ENCODE results near the gene RPS5.
"Not testable (repeated sequence)": the region's sequence is repeated elsewhere in the genome, so short reads cannot be mapped to it uniquely, and the experiment has no call there.

The RPS5 gene

GRCh38 chr19:58385891-58386575, 1.0 kb upstream of the RPS5 start:
- no peak for DNase-seq

DNA sequence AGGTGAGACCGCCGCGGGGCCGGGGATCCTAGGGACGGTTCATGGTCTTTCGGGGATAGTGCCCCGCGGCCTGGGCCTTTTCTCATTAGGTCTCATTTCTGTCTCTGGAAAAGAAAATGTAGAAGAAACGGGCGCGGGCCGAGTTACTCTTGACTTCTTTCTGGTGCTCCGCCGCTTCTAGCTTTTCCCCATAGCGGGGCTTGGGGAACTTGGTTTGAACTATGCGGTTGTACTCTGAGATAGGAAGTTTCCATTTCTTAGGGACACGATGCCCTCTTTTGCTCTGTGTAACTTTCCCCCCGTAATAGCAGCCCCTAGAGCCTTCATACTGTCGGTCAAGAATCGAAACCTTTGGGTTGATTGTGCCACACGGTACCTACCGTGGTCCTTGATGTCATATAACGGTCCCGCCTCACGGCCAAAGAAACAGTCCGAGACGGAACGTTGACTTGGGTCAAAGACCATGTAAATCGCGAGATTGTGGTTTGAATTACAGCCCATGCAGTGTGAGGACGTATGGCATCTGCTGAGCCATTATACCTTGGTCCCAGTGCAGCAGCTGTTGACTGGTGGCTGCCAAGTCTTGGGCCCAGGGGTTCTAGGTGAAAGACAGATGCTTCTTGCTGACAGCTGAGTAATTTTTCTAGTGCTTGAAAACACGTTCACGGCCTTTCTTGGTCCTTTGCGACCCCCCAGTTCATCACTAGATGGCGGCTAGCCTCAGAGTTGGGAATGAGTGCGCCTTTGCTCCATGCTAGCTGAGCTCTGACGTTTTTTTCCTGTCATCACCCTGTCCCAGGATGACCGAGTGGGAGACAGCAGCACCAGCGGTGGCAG, 487 bp downstream of the RPS5 start:
- no peak for DNase-seq

DNA sequence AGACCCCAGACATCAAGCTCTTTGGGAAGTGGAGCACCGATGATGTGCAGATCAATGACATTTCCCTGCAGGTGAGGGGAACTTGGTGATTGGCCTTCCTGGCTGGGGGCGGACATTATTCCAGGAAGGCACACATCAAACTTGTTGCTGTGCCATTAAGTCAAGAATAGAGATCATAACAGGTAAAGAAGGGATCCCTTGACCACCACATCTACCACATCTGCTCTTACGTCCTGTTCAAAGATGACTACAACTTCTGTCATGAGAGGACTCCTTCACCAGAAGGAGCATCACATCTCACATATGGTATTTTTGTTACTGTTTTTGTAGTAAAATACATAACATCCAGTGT, 1.1 kb downstream of the RPS5 start:
- DNase-seq = no peak

- no peak for DNase-seq
These were observed 6.1 kb downstream of the RPS5 start for GRCh38 chr19:58392945-58393724.

DNA sequence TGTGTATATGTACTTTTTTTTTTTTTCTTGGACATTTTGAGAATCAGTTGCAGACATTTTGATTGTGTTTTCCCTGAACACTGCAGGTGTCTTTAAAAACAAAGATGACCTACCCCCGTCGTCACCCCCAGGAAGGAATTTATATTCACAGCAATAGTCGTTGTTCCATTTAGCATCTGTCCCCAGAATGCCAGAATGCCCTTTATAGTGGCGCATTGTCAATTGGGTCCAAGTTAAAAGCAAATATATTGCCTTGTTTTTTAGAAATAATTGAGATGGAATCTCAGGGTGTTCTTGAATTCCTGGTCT, 6.6 kb downstream of the RPS5 start:
- no peak for DNase-seq

DNA sequence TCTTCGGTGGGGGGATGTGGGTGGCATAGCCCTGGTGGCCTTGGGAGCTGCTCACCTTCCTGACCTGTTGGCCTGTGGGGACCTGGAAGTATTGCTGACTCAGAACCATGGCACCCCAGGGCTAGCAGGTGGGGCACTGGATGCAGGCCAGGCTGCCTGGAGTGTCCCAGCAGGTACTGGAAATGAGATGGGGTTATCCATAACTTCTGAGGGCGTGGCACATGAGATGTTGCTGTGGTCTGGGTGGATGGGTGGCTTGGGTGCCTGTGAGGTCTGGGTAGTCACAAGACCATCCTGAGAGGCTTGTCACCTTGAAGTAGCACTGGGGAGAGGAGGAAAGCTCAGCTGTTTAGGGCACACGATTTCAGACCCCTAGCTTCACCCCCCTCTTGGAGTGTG, 7.8 kb downstream of the RPS5 start:
- DNase-seq = no peak

DNA sequence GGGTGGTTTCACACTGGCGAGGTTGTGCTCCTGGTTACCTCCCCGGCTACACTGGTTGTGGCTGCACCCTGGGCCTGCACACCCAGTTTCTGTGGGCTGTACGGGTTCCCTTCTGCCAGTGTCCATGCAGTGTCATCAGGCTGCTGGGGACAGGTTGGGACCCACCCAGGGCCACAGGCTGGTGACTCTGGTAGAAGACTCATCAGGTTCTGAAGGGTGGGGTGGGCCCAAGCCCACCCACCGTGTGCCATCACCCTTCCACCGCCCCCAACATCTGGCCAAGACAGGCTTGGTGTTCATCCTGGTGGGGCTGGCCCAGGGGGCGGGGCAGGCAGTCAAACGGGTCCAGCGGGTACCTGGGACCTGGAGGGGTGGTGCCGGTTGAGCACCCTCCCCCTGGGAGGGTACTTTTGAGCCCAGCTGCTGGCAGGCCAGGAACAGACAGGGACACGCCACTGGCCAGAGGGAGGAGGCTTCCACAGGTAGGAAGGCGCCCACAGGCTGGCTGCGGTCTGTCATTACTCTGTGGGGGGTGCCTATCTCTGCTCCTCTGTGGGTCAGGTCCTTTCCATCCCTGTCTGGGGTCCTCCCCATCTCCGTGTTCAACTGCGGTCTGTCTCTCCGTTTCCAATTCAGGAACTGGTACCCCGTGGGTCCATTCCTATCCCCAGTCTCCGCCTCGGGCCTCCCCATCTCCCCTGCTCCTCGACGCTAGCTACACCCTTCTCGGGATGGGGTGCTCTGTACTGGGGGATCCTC, 8.3 kb downstream of the RPS5 start, which contains the start of gene RNF225:
Gene RNF225, plus strand, starts transcription at position 437 of the 759 bp plus-strand sequence. CDS start 434 bp downstream, outside the sequence.
- DNase-seq = no peak

- DNase-seq = peak; percentile 38
These were observed 9.0 kb downstream of the RPS5 start for GRCh38 chr19:58395979-58396627.

DNA sequence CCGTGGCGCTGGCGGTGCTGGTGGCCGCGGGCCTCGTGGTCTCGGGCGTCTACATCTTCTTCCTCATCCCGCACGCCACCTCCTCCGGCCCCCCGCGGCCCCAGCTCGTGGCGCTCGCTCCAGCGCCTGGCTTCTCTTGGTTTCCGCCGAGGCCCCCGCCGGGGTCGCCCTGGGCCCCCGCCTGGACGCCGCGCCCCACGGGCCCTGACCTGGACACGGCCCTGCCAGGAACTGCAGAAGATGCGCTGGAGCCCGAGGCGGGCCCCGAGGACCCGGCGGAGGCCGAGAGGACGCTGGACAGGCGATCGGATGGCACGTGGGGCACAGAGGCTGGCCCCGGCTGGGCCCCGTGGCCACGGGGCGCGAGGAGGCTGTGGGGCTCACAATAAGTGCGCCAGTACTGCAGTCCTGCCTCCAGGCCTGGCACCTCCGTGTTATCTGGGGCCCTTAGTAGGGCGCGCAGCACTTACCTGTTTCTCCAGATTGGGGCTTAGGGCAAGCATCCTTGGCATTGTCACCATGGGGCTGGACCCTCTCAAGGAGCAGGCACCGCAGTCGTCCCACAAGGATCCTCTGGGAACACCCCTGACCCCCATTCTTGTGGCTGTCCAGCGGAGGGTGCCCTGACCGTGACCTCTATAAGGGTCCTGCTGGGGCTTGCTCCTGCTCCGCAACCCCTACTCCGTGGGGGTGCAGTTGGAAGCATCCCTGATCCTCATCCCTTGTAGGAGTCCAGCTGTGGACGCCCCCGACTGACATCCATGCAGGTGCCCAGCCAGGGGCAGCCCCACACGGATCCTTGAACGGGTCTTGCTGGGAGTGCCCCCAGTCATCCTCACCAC, 9.8 kb downstream of the RPS5 start:
- peak; percentile 52 for DNase-seq

DNA sequence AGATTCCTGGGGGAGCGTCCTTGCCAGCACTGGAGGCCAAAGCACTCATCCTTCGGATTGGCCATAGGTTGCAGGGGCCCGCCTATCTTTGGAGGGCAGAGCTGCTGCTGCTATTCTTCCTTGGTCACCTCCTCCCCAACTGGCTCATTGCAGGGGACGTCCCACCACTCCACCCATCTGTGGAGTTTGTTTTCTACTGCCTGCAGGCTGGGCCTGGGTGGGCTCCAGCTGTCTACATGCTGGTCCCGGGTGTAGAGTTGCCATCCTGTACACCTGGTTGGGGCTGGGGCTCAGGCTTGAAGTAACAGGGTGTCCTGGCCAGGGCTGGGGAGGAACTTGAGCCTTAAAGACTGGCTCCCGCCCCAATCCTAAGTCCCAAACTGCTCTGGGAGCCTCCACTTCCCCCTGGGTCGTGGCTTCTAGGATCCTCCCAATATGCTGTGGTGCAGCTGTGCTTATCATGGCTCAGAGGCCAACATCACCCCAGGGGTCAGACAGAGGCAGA, 10.5 kb downstream of the RPS5 start:
- no peak for DNase-seq

DNA sequence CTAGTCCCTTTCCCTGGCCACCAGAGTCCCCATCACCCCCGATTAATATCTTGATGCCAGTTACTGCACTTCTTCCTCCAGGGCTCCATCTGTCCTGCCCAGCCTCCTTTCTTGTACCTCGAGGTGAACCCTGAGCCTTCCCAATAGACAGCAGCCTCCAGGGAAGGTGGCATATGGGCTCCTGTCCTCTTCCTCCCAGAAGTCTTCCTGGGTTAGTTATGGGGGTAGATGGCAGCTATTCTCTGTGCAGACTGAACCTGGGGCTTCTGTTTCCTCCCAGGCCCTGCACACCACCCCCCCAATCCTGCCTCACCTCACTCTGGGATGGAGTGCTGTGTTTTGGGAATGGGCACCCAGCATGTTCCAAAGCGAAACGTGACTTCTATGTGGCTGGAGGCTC, 11.0 kb downstream of the RPS5 start:
- DNase-seq = no peak

- DNase-seq = no peak
These were observed 11.5 kb downstream of the RPS5 start for GRCh38 chr19:58398545-58398944.

DNA sequence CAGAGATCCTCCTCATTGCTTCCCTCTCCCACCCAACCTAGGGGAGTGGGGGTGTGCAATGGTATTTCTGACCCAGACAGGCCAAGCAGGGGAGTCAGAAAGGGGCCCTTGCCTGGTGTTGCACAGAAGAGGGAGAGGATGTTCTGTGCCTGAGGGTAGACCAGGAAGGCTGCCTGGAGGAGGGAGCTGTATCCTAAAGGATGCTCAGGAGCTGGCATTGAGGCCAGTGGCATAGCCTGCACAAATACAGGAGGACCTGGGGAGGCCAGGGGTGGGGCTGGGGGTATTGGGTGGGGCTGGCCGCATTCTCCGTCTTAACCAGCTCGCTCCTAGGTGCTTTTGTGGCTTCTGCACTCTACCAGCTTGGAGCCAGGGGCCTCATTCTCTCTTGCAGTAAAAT, 12.8 kb downstream of the RPS5 start:
- DNase-seq = no peak

GRCh38 chr19:58400316-58400915, 13.3 kb downstream of the RPS5 start:
- no peak for DNase-seq

- peak; percentile 98 for DNase-seq
These were observed 14.1 kb downstream of the RPS5 start for GRCh38 chr19:58400916-58401839.

DNA sequence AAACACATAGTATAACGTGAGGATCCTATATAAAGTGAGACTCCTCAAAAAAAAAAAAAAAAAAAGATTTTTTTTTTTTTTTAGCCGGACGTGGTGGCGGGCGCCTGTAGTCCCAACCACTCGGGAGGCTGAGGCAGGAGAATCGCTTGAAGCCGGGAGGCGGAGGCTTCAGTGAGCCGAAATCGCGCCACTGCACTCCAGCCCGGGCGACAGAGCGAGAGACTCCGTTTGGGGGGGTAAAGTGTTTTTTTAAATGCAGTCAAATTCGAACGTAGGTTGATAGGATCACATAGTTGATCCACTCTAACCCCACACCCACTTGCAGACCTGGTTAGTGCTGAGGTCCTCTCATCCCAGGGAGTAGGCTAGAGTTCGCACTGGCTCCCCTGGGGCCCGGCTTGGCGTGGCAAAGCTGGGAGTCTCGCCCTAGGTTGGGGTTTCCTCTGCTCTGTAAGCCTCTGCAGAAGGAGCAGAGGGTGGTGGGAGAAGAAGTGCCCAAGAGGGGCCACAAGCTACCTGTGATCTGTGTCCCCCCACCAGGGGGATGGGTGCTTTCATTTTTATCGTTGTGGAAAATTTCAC, 14.9 kb downstream of the RPS5 start:
- no peak for DNase-seq

DNA sequence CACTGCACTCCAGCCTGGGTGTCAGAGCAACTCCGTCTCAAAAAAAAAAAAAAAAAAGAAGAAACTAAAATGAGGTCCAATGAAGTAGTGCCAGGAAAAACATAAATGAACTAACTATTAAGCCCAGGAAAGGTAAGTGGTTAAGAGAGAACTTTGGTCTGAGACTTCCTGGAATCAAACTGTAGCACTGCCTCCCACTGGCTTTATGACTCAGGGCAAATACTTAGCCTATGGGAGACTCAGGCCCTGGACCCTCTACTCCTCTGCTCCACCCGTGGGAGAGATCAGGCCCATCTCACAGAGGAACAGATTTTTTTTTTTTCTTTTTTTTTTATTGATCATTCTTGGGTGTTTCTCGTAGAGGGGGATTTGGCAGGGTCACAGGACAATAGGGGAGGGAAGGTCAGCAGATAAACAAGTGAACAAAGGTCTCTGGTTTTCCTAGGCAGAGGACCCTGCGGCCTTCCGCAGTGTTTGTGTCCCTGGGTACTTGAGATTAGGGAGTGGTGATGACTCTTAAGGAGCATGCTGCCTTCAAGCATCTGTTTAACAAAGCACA, 16.9 kb downstream of the RPS5 start:
- not testable (repeated sequence) for DNase-seq

DNA sequence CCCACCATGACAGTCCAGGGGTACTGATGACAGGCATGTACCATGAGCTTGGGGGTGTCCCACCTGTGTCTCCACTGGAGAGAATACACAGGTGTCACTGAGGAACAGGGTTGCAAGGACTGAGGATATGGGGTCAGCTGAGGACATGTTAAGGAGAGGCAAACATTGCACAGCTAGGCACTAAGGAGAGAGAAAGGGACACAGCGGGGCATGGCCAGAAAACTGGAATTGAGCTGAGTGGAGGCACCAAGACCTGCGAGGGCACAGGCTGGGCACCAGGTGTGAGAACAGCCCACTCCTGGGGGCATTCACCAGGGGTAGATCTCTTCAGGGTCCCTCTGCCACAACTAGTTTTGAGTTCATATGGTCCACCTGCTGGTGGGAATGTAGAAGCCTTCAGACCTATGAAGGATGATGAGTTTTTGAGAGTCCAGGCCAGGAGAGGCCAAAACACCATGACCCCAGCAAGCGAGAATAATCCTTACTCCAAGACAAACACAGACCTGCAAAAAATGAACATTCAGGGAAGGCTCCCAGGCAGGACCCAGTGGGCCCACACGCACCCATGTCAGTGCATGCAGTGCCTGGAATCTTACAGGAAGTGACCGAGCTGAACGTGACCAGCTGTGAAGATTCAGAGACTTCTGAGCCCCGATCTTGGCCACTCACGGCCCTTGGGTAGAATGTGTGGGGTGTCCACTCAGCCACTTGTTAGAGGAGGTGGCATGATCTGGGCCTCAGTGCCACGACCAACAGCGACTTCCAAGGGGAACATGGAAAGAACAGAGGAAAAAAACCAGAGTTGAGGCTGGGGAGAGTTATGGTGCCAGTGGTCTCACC, 20.0 kb downstream of the RPS5 start:
- no peak for DNase-seq

Data from retina (tissue), 1 donor.